Measurements from ENCODE around the gene ABCC1. TPM values are rescaled to one million over a fixed set of nuclear protein-coding genes. Genes with fewer than 3 reads are reported as not detected.

The ABCC1 gene
- total RNA-seq, 1 experiment from 2014 or later: 16.1 TPM

DNA sequence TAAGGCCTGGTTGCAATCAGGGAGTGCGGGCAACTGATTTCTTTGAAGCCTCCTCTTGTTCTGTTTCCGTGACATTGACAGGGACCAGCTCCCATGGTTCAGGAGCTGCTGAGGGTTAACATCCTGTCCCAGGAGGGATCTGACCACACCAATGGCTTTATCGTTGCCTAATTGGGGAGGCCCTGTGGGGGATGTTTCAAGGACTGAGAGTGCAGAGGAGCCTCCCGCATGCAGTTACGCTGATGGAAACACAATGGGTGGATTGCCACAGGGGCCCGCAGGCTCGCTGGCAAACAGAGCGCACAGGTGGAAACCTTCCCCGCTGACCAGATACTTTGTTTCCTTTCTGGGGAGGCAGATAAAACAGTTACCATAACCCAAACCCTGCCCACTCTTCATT lies 23.8 kb upstream of the ABCC1 start:
- POLR2A ChIA-PET (ENCODE audit: unreplicated experiment): no interaction called here
- no peak overlapping the region for H3K27ac ChIP-seq (ENCODE audit: low read length)
- H4K20me1 ChIP-seq (ENCODE audit: low read length): no peaks in the 10 kb centered on the region
- H3K27me3 ChIP-seq (ENCODE audit: low read length): no peaks in the 10 kb centered on the region
- peaks cover under 1% of the 10 kb centered on the region for H3F3A ChIP-seq (ENCODE audit: low read length, unreplicated experiment)
- no peaks in the 10 kb centered on the region for H3K79me2 ChIP-seq (ENCODE audit: low read length)
- no peak overlapping the region for H3K4me3 ChIP-seq (ENCODE audit: low read length)
- TF ChIP-seq CTCF (conservative IDR thresholded peaks at IDR 0.05; ENCODE audit: low read depth, low read length): no peak
- TF ChIP-seq EZH2 (IDR thresholded peaks at IDR 0.05; ENCODE audit: low read length, unreplicated experiment): no peak
- no peak for TF ChIP-seq EZH2phosphoT487 (IDR thresholded peaks at IDR 0.05; ENCODE audit: borderline replicate concordance, low read length)
- no peak overlapping the region for H3K4me2 ChIP-seq (ENCODE audit: low read length)
- H3K4me1 ChIP-seq (ENCODE audit: insufficient read depth, low read length): peaks cover under 1% of the 10 kb centered on the region; the same call in 1 of the 2 replicates
- no peaks in the 10 kb centered on the region for H3K9me2 ChIP-seq (replicated peaks; ENCODE audit: low read length)
- H3K9ac ChIP-seq (ENCODE audit: low read length): no peak overlapping the region
- CTCF ChIA-PET: no interaction called here
- no peaks in the 10 kb centered on the region for H3K36me3 ChIP-seq (ENCODE audit: low read depth, low read length)
- H3K9me3 ChIP-seq (ENCODE audit: low read length): no peaks in the 10 kb centered on the region
- H2AFZ ChIP-seq (ENCODE audit: low read length): no peak overlapping the region
- intact Hi-C loops (cut with micrococcal nuclease): no loop called here
- BruUV-seq (replicated peaks): no TSS peak
- ATAC-seq: no peak
- no peak for DNase-seq

- DNase-seq: no peak
- intact Hi-C loops (cut with micrococcal nuclease): no loop called here
- CTCF ChIA-PET: no interaction called here
- Histone ChIP-seq H3K27ac (ENCODE audit: low read length) (no peak overlapping the region), H3F3A (ENCODE audit: low read length, unreplicated experiment) (no peaks in the 10 kb centered on the region), H4K20me1 (ENCODE audit: low read length) (no peaks in the 10 kb centered on the region), H3K4me1 (ENCODE audit: insufficient read depth, low read length) (no peaks in the 10 kb centered on the region), H3K4me2 (ENCODE audit: low read length) (no peak overlapping the region), H3K9me2 (replicated peaks; ENCODE audit: low read length) (no peaks in the 10 kb centered on the region), H3K27me3 (ENCODE audit: low read length) (no peaks in the 10 kb centered on the region), H2AFZ (ENCODE audit: low read length) (no peak overlapping the region), H3K4me3 (ENCODE audit: low read length) (no peak overlapping the region), H3K9me3 (ENCODE audit: low read length) (no peaks in the 10 kb centered on the region), H3K9ac (ENCODE audit: low read length) (no peak overlapping the region), H3K79me2 (ENCODE audit: low read length) (no peaks in the 10 kb centered on the region), H3K36me3 (ENCODE audit: low read depth, low read length) (no peaks in the 10 kb centered on the region)
- POLR2A ChIA-PET (ENCODE audit: unreplicated experiment): no interaction called here
- no peak for ATAC-seq
- TF ChIP-seq EZH2phosphoT487 (IDR thresholded peaks at IDR 0.05; ENCODE audit: borderline replicate concordance, low read length): no peak
- no peak for TF ChIP-seq CTCF (conservative IDR thresholded peaks at IDR 0.05; ENCODE audit: low read depth, low read length)
- TF ChIP-seq EZH2 (IDR thresholded peaks at IDR 0.05; ENCODE audit: low read length, unreplicated experiment): no peak
- BruUV-seq (replicated peaks): no TSS peak
Observed at GRCh38 chr16:15928261-15929104, 20.9 kb upstream of the ABCC1 start.

- CTCF ChIA-PET: no interaction called here
- no peak overlapping the region for H2AFZ ChIP-seq (ENCODE audit: low read length)
- H3K9me2 ChIP-seq (replicated peaks; ENCODE audit: low read length): no peaks in the 10 kb centered on the region
- no peak overlapping the region for H3K9ac ChIP-seq (ENCODE audit: low read length)
- H3K36me3 ChIP-seq (ENCODE audit: low read depth, low read length): no peaks in the 10 kb centered on the region
- no peaks in the 10 kb centered on the region for H3K79me2 ChIP-seq (ENCODE audit: low read length)
- no peak for TF ChIP-seq EZH2 (IDR thresholded peaks at IDR 0.05; ENCODE audit: low read length, unreplicated experiment)
- TF ChIP-seq CTCF (conservative IDR thresholded peaks at IDR 0.05; ENCODE audit: low read depth, low read length): no peak
- TF ChIP-seq EZH2phosphoT487 (IDR thresholded peaks at IDR 0.05; ENCODE audit: borderline replicate concordance, low read length): no peak
- no peak overlapping the region for H3K4me2 ChIP-seq (ENCODE audit: low read length)
- no peaks in the 10 kb centered on the region for H4K20me1 ChIP-seq (ENCODE audit: low read length)
- 0 out of 2 replicates have a peak, but pooled peaks cover 4% of the 10 kb centered on the region for H3K9me3 ChIP-seq (ENCODE audit: low read length)
- H3K27ac ChIP-seq (ENCODE audit: low read length): no peak overlapping the region
- POLR2A ChIA-PET (ENCODE audit: unreplicated experiment): no interaction called here
- ATAC-seq (no peak), DNase-seq (no peak)
- H3F3A ChIP-seq (ENCODE audit: low read length, unreplicated experiment): no peaks in the 10 kb centered on the region
- intact Hi-C loops (cut with micrococcal nuclease): no loop called here
- H3K27me3 ChIP-seq (ENCODE audit: low read length): no peaks in the 10 kb centered on the region
- no peaks in the 10 kb centered on the region for H3K4me1 ChIP-seq (ENCODE audit: insufficient read depth, low read length)
- H3K4me3 ChIP-seq (ENCODE audit: low read length): no peak overlapping the region
- BruUV-seq (replicated peaks): no TSS peak
Observed at GRCh38 chr16:15932939-15933338, 16.5 kb upstream of the ABCC1 start.

Data from PC-3 (cell line).